GM21786 (cell line): ENCODE data around the gene ZBED4.

Experiments used
- ATAC-seq: cut with Tn5 transposase; IDR thresholded peaks from one replicate; pipeline ENCODE4 v1.9.1; 2021; ENCODE audit not compliant: unreplicated experiment

ZBED4 gene

GRCh38 chr22:49896201-49896600, 42.6 kb downstream of the ZBED4 start:
- ATAC-seq: no peak

- ATAC-seq: no peak
These were observed 43.5 kb downstream of the ZBED4 start for GRCh38 chr22:49897015-49897684.

GRCh38 chr22:49899530-49899929, 45.9 kb downstream of the ZBED4 start:
- ATAC-seq: no peak

DNA sequence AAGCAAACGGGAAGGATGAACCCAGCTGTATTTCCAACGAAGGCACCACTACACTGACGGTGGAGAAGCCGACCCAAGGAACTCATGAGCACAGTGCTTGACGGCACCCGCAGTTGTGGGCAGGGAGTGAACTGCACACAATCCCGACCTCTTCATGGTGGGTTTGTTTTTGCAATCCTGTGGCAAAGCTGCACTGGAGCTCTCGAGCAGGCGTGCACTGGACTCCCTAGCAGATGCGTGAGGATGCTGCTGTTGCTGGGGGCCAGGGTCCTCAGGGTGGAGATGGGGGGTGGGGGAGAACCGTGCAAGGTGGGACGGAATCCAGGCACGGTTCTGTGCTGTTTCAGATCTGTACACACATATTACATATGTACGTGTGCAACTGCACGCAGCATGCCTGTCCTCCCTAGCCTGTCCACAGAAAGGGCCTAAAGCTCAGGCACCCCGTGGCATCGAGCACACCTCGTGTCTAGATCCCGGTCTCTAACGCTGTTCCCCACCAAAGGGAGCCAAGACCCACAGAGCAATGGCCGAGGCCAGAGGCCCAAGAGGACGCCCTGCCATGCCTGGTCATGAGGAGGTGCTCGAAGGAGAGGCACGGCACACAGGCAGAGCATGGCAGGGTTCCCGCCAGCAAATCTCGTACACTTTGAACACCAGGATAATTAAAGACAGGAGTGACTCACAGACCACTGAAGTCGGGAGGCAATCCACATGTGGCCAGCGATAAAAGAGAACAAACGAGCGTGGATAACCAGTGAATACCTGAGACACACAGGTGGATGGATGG, 47.0 kb downstream of the ZBED4 start:
- ATAC-seq: no peak

- no peak for ATAC-seq
These were observed 47.8 kb downstream of the ZBED4 start for GRCh38 chr22:49901457-49901856.

GRCh38 chr22:49903322-49904039, 49.8 kb downstream of the ZBED4 start:
- no peak for ATAC-seq

DNA sequence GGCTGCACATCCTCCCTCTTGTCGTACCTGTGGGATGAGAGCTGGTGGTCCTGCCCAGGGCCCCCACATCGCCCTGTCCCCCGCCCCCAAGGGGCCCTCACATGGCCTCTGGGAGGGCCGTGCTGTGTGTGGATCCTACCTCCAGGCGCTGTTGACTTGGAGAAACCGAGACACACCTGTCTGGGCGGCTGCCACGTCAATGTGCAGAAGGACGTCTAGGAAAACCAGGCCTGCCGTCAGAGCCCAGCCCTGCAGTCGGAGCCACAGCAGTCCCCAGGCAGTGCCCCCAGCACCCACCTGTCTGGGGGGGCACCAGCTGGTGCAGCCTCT, 50.4 kb downstream of the ZBED4 start:
- no peak for ATAC-seq

DNA sequence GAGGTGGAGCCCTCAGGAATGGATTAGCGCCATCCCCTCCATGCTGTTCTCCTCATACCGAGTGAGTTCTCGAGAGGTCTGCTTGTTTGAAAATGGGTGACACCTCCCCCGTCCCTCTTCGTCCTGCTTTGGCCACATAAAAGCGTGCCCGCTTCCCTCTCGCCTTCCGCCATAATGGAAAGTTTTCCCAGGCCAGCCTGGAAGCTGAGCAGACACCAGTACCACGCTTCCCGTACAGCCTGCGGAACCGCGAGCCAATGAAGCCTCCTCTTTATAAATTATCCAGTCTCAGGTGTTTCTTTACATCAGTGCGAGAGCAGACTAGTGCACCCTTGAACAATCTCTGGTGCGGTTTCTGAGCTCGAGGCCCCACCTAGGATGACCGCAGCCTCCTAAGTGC, 51.8 kb downstream of the ZBED4 start:
- ATAC-seq: no peak

DNA sequence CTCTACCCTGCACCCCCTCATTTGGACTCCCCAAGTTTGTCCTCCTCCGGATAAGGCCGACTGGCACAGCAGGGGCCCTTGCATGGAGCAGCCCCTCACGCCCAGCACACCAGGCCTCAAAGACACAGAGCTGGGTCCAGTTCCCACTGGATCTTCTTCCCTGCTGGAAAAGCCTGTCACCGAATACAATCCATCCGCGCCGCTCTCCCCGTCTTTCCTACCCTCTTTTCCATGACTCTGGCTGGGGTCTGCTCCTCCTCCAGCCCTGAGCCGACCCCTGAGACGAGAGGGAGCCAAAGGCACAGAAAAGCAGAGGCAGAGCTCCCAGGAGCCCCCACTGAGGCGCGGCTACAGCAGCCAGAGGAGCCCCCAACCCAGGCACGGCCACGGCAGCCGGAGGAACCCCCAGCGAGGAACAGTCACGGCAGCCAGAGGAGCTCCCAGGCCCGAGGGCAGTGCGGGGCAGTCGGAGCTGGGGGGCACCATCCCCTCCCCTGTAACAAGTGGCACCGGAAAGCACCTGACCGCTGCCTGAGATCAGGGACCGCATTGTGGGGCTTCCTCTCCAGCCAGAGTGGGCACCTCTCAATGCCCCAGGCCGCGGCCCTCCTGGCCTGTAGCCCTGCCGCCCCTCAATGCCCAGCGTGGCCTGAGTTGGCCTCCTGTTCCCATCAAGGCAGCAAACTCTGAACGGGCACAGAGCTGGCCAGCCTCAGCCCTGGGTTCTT, 52.6 kb downstream of the ZBED4 start:
- no peak for ATAC-seq

DNA sequence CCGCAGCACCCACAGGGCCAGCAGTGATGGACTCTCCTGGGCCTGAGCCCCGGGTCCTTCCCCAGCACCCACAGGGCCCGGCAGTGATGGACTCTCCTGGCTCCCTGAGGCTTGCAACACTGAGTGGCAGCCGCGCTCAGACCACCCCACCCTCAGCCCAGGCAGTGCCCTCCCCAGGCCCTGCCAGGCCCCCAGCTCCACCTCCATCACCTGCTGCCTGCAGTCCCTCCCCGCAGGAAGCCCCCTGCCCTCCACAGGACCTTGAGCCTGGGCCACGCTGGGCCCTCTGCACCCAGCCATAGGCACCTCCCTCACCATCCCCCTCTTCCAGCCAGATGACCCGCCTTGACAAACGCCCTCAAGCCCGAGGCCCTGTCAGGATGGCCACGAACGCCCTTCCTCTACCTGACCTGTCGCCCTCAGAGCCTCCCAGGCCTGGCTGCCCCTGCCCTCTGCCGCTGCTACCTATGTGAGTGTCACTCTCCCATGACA, 53.2 kb downstream of the ZBED4 start:
- ATAC-seq: no peak

DNA sequence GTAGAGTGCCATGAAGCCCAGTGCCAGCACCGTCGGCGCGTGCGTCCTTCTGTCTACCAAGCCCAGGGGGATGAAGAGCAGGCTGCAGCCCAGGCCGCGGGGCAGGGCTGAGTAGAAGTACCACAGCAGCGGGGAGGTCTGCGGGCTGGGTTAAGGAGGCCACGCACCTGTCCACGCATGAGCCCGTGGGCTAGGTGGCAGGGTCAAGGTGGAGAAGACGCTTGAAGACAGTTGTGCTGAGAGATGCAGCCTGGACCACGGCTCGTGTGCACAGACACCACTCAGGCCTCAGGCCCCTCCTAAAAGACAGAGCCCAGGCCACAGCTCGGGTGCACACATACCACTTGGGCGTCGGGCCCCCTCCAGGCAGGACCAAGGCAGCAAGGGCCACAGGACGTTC, 54.2 kb downstream of the ZBED4 start:
- no peak for ATAC-seq

GRCh38 chr22:49909476-49910205, 56.0 kb downstream of the ZBED4 start:
- ATAC-seq: no peak

DNA sequence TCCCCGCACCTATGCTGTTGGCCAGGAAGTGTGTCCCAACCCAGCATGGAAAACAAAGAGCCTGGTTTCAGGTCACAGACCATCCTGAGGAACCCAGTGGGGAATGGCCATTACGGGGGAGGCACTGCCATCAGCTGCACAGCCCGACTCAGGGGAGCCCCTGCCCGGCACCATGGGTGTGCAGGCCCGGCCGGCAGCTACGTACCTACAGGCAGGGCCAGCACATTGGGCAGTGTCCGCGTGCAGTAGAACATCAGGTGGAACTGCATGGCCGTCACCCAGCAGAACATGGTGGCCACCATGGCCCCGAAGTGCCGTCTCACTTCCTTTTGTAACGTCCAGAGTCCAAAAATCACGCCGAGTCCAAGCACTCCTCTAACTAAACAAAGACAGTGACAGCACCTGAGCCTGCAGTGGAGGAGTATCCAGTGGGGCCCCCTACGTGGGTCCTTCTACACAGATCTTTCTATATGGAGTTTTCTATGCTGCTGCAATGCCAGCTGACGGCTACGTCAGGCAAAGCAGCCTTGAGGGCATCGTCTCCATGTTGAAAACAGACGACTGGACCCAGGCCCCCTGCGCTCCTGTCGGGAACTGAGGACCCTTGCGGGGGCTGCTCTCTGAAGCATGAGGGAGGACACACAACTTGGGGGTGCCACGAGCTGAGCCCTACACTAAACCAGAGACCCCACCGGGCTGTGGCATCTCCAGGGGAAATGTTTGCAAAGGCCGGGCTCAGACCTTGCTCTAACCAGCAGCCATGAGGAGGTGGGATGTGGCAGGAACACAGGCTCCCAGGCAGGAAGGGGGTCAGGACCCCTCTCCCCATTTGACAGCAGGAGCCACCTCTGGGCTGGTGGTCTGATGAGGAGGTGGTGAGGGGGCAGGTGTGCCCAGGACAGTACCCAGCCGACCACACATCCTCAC, 56.8 kb downstream of the ZBED4 start:
- no peak for ATAC-seq

GRCh38 chr22:49911881-49912625, 58.4 kb downstream of the ZBED4 start:
- no peak for ATAC-seq

DNA sequence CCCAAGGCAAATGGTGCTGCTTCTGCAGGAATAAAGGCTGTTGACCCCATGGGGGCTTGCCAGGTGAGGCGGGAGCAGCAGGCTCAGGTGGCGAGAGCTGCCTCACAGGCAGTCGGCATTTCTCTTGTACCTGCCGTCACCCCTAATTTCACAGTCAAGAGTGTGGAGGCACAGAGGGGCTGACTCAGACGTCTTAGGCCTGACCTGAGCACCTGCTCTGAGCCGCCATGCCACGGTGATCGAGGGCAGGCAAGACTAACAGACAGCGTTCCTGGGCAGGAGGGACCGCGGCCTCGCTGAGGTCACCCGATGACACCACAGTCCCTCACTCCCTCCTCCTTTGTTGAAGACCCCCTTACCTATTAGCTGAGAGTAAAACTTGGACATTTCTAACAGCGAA, 59.4 kb downstream of the ZBED4 start:
- ATAC-seq: no peak

- ATAC-seq: no peak
These were observed 59.8 kb downstream of the ZBED4 start for GRCh38 chr22:49913446-49913845.

GRCh38 chr22:49914256-49914655, 60.6 kb downstream of the ZBED4 start:
- no peak for ATAC-seq

DNA sequence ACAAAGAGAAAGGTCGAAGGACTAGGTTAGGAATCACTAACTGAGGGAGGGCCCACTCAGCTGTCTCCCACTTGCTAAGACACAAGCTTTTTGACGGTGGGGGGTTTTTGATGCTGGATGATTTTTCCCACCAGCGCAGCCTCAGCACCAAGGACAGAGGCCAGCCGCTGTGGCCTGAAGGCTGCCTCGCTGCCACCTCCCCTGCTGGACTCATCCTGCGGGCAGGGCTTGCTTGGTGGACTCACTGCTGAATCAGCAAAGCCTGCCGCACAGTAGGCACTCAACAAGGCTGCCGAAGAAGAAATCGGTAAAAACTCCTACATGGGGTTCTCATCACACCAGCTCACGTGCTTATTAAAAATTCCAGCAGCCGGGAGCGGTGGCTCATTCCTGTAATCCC, 62.0 kb downstream of the ZBED4 start:
- ATAC-seq: no peak

GRCh38 chr22:49916831-49917230, 63.2 kb downstream of the ZBED4 start:
- ATAC-seq: no peak
